ENCODE measurements around the gene PM20D2.
A peak's percentile ranks its signal among the peaks of the same experiment; 100 is the strongest.

The PM20D2 gene

GRCh38 chr6:89146718-89147700 is 1.2 kb downstream of the PM20D2 start:
- peak; percentile 64 for DNase-seq

GRCh38 chr6:89148016-89148750 is 2.3 kb downstream of the PM20D2 start:
- no peak for DNase-seq

DNA sequence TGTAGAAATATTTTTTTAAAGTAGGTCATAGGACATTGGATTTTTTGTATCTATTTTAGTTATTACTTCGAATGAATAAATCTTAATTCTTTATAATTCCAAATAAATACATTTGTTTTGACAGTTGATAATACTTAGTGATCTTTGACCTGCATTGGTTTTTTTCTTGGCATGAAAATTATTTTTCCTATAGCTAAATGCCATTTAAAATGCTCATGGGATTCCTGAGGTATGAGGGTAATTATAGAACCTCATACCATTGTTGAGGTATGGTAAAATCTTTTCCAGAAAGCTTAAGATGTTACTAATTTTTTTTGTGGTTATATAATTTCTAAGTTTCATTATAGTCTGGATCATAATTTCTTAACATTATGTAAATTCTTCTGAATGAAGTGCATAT is 8.3 kb downstream of the PM20D2 start:
- DNase-seq, result no peak

- DNase-seq, result no peak
These were observed 14.7 kb downstream of the PM20D2 start for GRCh38 chr6:89160331-89161092.

DNA sequence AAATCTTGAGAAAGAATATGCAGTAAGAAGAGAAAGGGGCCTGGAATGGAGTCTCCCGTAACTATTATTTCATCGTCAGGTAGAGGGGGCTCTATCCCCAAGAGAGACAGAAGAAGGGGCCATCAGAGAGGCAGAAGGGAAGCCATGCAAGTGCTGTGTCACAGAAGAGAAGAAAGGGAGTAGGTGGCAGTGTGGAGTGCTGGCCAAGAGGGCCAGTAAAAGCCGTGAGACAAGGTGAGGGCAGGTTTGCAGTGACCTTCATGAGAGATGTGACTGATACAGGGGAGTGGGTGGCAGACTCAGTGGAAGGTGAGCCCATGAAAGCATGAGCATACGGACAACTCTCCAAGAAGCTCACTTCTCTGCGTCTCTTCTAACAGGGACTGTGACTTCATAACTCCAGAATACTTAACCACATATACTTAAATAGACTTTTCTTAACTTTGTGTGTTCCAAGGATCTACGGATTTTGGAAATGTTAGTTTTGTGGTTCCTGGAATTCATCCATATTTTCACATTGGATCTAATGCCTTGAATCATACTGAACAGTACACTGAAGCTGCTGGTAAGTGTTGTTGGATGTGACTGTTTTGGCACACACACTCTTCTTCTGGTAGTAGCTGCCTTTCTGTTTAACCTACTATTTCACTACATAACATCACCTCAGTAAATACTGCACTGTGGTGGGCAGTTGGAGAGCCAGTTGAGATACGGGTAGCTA is 15.6 kb downstream of the PM20D2 start:
- DNase-seq, result no peak

GRCh38 chr6:89162047-89162371 is 16.2 kb downstream of the PM20D2 start:
- DNase-seq, result no peak

DNA sequence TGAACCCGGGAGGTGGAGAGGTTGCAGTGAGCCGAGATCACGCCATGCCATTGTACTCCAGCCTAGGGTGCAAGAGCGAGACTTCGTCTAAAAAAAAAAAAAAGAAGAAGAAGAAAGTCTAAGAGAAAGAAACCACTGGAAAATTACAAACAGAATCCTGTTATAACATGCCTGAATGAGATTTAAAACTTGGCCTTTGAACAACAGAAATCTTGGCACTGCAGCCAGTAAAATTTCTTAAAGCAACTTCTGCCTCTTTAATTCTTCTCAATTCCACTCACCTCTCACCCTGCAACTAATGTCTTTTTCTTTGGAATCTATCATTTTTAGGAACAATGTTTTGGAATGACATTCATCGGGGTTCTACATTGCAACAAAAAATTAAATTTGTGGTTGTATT is 26.3 kb downstream of the PM20D2 start:
- no peak for DNase-seq

GRCh38 chr6:89173634-89174033 is 27.8 kb downstream of the PM20D2 start:
- DNase-seq, result no peak

DNA sequence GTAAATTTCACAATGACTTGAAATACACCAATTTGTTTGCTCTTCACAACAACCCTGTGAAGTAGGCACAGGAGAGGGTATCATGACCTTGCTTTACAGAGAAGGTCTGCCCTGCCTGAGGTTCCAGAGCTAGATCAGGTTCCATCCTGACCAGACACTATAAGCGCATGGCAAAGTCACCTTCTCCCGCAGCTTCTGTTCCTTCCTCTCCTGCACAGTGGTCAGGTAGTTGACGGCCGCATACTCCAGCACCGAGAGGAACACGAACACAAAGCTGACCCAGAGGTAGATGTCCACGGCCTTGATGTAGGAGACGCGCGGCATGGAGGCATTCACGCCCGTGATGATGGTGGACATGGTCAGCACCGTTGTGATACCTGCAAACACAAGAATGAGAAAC is 34.3 kb downstream of the PM20D2 start:
- DNase-seq, result no peak

DNA sequence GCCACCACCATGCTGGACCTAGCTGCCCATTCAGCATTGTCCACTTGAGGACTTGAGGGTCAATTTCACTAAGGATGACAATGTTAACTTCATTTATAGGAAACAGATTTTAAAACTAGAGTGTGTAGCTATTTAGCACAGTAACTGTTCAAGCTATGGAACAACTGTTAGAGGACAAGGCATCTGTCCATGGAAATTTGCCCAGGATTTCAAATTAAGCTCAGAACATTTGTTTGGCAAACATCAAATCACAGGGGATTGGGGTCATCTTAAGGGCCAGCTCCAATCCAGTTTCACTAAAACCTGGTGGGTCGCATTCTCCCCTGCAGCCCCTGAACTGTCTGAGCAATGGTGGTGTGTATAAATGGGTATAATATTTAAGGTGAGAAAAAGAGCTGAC is 35.1 kb downstream of the PM20D2 start:
- no peak for DNase-seq

DNA sequence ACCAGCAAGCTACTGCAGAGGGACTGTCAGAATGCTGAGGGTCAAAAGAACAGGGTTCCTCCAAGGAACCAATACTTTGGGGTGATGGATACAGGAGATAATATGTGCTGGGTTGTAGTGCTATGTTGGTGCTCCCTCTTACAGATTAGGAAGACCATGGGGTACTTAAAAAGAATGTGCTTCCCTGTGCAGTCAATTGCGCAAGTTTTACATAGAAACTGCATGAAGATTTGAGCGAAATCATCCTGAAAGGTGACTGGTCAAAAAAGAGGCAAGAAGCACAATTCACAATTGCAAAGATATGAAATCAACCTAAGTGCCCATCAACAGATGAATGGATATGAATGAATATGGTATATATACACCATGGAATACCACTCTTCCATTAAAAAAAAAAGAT is 37.4 kb downstream of the PM20D2 start:
- no peak for DNase-seq

DNA sequence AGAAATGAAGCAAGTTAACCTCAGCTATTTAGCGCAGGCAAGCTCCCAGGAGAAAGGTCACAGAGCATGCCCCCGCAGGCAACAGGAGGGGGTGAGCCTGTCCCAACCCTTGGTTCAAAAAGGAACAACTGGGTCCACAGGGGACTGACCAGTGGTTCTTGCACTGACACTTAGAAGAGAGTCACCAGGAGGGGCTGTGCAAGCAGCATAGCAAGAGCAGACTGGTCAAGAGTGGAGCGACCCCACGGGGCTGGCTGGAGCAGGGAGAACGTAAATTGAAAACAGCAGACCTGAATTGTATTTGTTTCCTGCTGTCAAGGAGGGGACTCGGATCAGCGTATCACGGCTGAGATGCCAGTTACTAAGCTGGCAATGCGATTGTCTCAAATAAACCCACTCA is 38.5 kb downstream of the PM20D2 start:
- no peak for DNase-seq

DNA sequence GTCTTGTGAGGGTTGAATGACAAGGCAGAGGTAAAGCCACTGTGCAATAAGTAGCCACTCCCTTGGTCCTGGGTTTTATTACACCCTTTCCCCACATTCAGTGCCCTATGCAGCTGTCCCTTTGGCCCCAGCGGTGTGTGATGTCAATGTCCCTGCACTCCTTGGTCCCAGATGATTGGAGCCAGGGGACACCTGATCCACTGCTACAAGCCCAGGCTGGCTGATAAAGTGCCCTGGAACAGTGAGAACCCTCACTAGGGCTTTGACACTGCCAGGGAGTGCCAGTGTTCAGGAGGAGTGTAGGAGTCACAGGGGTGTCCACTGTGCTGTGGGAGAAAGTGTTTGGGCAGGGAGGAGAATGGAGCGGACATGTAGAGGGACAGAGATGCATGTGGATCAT is 40.9 kb downstream of the PM20D2 start:
- no peak for DNase-seq

- no peak for DNase-seq
These were observed 41.6 kb downstream of the PM20D2 start for GRCh38 chr6:89187504-89187903.

DNA sequence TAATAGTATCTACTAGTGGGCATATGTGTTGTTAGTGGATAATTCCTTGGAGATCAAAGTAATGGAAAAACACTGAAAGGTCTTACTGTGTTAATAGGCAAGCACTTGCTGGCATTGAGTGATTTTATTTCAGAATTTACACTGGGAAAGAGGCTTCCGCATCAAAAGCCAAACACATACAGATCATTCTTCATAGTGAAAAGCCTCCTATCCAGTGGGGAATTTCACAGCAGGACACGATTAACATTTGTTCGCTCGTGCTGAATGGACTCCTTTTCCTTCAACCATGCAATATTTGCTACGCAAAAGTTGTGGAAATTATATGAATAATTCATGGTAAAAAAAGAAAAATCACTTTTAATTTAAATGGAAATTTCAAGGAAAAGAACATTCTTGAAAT is 44.9 kb downstream of the PM20D2 start:
- DNase-seq, result no peak

DNA sequence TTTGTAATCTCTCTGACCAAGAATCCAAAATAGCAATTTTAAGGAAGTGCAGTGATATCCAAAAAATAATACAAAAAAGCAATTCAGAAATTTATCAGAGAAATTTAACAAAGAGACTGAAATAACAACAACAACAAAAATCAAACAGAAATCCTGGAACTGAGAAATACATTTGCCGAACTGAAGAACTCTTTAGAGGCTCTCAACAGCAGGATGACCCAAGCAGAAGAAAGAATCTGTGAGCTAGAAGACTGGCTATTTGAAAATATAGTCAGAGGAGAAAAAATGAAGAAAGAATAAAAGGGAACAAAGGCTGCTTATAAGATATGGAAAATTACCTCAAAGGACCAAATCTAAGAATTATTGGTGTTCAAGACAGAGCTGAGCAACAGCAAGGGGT is 48.7 kb downstream of the PM20D2 start:
- no peak for DNase-seq

DNA sequence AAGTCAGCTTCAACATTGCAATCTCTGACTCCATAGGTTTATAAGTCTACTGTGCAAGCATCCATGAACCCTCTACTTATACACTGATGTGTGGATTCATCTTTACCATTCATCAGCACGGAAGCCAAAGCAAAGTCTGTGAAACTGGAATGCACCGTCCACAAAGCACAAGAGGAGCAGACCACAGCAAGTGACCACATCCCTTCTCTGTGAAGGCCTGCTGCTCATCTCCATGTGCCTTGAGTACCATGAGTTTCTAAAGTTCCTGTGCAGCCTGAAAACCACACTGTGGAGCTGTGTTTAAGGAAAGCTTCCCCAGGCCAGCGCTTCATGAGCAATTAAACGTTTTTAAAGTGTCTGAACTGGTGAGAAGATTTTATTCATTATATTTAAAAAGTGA is 51.3 kb downstream of the PM20D2 start:
- DNase-seq, result no peak

- no peak for DNase-seq
These were observed 52.4 kb downstream of the PM20D2 start for GRCh38 chr6:89198235-89198634.

DNA sequence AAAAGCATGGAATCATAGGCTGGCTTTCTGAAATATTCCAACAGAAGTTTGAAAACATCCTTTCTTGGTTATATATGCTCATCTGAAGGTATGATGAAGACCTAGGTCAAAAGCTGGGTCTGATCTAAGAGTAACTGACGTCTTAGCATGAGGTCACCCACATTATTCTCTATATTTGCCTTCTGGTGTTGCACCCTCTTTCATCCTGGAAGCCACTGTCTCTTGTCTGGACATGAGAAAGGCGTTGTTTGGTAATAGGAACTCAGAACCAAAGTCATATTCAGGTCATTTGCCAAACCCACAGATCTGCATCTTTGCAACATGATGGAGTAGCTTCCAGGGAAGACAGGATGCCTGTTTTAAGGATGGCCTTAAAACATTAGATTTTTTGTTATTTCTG is 53.7 kb downstream of the PM20D2 start:
- DNase-seq, result no peak

- DNase-seq, result no peak
These were observed 54.9 kb downstream of the PM20D2 start for GRCh38 chr6:89200706-89201215.

GRCh38 chr6:89204096-89204495 is 58.2 kb downstream of the PM20D2 start:
- peak; percentile 36 for DNase-seq

DNA sequence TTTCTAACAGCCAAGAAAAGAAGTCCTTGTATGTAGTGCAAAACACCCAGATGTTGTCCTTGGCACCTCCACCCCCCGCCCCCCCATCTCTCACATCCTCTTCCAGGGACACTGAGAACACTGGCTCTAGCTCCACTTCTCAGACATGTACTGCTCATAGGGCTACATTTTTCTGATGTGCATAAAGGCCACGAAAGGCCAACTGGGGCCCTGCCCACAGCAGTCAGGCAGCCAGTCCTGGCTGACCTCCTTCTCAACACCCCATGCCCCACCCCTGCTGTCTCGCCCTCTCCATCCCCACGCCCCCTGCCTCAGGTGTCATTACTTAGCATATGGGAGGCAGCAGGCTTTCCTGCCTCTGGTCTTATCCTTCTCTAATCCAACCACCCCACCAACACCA is 60.0 kb downstream of the PM20D2 start:
- DNase-seq, result no peak

DNA sequence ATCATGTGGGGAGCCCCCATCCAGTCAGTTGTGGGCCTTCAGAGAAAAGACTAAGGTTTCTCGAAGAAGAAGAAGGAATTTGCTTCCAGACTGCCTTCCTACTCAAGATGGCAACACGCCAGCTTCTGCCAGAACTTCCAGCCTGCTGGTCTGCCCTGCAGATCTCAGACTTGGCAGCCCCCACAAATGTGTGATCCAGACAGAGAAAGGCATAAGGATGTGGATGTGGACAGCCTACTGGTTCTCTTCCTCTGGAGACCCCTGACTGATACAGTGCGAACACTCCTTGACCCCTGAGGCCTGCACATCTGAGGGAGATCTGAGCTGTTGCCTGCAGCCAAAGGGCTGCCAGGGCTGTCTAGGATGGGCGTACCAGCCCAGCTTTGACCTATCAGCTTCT is 62.7 kb downstream of the PM20D2 start:
- peak; percentile 24 for DNase-seq

Data from NCI-H2171 treated with DMSO at 0.1 percent for 48 hours (cell line).